GM12801 (cell line): ENCODE measurements around the gene DSTN.

Experiments
- CTCF ChIP-seq: IDR thresholded peaks from one replicate; pipeline ENCODE4 v1.5.1; 2011; ENCODE audit warnings: control low read depth; ENCODE audit not compliant: insufficient read length; ENCODE audit errors: extremely low read depth

The DSTN gene

GRCh38 chr20:17638835-17639407 is 69.0 kb downstream of the DSTN start:
- no peak for TF ChIP-seq CTCF

GRCh38 chr20:17640146-17640874 is 70.4 kb downstream of the DSTN start:
- TF ChIP-seq CTCF = no peak

GRCh38 chr20:17640875-17641378 is 71.1 kb downstream of the DSTN start:
- TF ChIP-seq CTCF = no peak

GRCh38 chr20:17641520-17641964 is 71.7 kb downstream of the DSTN start:
- no peak for TF ChIP-seq CTCF

GRCh38 chr20:17641993-17642392 is 72.1 kb downstream of the DSTN start:
- TF ChIP-seq CTCF = no peak

GRCh38 chr20:17642404-17643269 is 72.8 kb downstream of the DSTN start:
- TF ChIP-seq CTCF = no peak
